Jurkat, Clone E6-1 (cell line): Measurements from ENCODE around the gene MAST4.

Source experiments
- DNase-seq: peaks from one replicate; pipeline ENCODE4 v3.0.0-alpha.2; 2011; ENCODE audit warnings: low read depth, low spot score
- H3K4me3 ChIP-seq: 2 replicates; pipeline ENCODE4 v1.5.1; 2011; ENCODE audit warnings: mild to moderate bottlenecking, low read length, control low read depth, moderate library complexity

Gene MAST4

DNA sequence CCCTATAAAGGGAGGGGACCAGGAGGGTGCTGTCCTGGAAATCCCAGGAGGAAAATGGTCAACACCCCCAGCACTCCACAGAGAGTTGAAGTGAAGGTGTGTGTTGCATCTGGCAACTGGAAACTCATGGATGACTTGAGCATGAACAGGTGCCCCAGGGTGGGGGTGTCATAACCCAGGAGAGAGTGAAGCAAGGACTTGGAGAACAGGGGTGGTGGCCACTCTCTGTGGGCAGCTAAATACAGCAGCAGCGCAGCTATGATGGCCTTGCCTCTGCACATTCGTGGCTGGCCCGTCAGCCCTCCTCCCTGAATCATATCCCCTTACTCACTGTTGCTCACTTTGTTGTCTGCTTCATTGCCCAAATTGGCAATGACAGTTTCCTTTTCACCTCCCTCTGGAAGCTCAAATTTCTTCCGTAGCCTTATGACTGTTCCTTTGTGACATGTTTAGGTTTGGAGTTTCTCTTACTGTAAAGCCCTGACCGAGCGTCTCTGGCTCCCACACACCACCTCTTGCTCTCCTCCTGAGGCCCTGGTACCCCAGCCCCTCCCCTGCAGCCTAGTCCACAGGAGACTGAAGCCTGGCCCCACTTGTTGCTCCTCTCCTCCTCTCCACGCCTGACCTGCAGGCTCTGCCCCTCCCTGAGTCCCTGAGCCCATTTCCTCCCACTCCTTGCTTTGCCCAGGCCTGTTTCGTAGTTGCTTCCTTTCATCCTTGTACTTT is 414.7 kb downstream of the MAST4 start:
- DNase-seq, result no peak
- H3K4me3 ChIP-seq, result no peak overlapping the region

DNA sequence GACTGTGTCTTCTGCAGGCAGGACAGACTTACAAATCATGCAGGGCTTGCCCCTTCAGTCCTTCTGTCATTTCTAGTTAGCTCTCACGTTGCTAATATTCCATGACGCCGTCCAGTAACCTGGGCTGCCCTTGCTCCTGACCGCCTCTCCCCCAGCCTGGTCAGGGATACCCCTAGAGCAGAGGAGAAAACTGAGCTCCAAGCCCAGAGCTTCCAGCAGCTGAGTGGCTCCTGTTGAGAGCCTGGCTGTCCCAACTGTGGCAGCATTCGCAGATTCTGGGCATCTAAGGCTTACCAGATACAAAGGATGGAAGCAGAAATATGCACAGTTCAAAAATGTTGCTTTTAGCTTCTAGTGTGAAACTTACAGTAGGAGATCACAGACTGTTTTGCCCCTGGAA is 415.2 kb downstream of the MAST4 start:
- no peak for DNase-seq
- no peak overlapping the region for H3K4me3 ChIP-seq

DNA sequence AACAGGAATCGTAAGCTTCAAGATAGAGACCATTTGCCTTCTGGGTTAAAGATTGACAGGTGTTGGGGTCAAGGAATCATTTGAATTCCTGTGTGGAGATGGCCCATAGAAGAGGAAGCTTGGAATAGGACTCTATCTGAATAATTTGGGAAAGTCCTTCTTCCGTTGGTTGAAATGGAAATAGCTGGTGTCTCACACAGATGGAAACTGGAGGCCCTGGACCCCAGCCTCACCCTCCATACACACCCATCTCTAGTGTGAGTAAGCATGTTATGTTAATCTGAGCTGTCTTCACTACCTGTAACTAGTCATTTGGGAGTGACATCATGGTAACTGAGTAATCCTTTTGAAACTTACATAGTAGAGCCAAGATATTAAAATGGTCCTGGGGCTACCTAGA is 416.0 kb downstream of the MAST4 start:
- H3K4me3 ChIP-seq, result no peak overlapping the region
- DNase-seq, result no peak

DNA sequence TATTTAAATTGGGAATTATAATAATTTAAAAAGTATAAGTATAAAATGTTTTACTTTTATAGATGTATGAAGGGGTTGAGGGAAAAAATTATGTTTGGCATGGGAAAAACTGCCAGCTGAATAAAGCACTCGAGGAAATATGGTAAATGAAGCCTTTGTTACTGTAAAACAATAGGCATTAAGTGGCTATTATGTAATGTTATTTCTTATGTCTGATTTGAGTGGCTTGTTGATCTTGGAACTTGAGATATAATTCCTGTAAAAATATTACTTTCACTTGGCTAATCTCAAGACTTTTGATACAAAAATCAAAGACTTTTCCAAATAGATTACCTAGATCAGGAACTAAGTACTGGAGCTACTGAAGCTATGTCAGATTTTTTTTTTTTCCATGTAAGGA is 417.5 kb downstream of the MAST4 start:
- DNase-seq, result no peak
- no peak overlapping the region for H3K4me3 ChIP-seq

DNA sequence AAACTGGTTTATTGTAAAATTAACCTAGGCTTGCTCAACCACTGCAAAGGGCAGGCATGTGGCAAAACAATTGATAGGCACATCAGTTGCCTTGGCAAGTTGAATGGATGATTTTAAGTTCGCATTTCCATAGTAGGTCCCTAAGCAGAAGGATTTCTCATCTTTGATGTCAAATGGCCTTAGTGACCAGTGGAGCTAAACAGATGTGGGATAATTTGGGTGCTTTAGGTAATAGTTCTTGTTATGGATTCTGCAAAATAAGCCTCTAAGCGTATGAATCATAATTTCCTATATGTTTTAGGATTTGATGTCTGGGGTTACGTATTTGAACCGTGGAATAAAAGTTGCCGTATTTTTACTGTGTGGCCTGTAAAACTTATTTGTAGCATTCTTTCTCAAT is 418.0 kb downstream of the MAST4 start:
- no peak for DNase-seq
- no peak overlapping the region for H3K4me3 ChIP-seq

DNA sequence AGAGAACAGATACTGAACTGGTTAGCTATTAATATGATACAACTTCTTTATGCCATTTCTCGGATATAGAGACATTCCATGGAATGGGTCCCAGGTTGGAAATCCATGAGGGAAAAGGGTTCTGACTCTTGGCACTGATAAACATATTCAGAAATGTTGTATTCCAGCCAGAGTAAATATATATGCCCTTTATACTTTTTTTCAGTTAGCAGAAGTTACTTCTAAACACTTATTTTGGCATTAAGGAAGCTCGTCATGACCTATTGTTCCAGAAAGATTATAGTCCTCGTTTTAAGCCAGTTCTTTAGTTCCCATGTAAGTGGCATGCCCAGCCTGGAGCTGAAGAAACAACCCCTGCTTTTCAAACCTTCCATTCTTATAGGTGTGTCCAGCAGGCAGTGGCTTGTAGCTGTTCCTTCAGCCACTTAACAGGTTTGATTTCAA is 418.8 kb downstream of the MAST4 start:
- no peak for DNase-seq
- no peak overlapping the region for H3K4me3 ChIP-seq

DNA sequence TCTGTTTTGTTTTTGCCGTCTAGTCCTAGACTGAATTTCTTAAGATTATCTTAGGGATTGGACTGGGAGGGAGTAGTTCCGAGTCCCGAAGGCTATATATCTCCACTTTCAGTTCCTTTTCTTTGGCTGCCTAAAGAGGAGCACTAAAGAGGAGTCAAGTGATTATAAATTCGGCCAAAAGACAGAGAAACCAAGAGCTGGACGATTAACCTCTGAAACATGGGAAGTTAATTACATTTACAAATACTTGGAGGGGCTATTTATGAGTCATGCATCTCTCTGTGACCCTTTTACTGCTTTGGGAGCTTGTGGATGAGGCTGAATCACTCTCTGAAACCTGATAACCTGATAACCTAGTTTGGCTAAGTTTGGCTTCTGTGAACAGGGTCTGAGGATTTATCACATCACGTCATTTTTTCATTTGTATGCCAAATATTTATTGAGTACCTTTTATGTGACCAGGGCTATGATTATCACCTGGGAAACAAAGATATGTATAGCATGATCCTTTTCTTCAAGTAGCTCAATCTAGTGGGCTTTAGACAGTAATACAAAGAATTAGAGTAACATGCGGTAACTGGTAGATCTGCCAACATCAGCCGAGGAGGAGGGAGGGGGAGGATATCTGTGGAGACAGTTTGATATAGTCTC is 419.5 kb downstream of the MAST4 start:
- H3K4me3 ChIP-seq, result no peak overlapping the region
- DNase-seq, result no peak

DNA sequence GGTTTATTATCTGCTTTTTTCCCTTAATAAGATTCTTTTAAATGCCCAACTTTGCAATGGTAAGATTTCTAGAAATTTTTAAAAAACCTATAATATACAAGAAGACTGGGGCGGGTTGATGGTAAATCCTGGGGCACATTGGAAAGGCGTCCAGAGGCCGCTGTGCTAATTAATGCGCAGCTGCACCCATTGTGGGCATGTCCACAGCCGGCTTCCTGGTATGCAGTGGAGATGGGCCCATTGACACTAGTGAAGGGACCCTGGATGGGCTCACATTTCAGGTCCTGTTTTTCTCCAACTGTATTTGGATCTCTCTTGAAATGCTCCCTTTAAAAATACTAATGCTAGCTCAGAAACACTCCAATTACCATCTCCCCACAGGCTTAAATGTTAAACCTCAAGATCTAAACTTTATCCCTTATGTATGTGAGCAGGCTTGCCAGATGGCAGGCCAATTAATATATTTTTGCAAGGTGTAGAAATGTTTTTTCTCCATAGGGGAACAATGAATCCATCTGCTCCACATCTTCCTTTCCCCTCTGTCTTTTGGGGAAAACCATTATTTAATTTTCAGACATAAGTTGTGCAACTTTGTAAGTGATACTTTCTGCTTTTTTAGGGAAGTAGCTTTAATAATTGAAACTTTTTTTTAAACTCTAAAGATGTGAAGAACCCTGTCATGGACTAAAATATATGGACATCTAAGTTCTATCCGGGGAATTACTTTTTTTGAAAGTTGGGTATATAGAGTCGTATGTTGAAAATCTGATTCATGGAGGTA is 423.1 kb downstream of the MAST4 start:
- no peak overlapping the region for H3K4me3 ChIP-seq
- DNase-seq, result no peak

DNA sequence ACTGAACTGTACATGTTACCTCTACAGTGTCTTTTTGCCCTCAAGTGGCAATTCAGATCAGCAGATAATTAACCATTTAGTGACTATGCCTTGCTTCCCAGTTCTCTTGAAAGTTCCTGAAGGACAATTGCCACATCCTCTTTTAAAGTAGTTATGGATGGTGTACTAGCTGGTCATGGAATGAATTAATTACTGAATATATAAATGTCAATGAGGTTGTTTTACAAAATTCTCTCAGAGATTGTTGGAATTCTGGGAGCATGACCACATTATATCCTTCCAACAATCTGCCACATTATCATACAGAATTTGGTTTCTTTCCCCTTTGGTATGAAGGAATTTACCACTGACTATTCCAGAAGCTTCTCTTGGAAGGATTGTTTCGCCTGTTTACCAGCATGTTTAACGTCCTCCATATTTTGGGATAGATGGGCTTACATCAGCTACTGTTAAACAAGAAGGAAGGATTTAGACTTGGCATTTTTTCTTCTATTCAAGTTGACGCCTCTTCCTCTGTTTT is 424.0 kb downstream of the MAST4 start:
- no peak for DNase-seq
- H3K4me3 ChIP-seq, result no peak overlapping the region

DNA sequence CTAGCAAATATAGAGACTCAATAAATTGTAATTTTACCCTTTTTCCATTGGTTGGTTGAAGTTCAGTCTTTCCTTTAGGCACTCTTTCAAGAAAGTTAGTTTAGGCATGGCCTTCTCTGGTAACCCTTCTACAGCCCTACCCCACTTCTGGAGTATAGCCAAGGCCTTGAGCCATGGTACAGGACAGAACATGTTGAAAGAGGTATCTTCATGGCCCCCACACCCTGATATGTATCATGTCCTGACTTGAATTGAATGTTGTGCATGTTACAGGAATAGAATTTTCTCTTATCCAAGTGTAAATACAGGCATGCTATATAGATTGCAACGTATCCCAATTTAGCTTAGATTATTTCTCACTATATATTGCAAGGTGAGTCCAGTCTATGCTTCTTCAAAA is 424.8 kb downstream of the MAST4 start:
- no peak for DNase-seq
- no peak overlapping the region for H3K4me3 ChIP-seq

DNA sequence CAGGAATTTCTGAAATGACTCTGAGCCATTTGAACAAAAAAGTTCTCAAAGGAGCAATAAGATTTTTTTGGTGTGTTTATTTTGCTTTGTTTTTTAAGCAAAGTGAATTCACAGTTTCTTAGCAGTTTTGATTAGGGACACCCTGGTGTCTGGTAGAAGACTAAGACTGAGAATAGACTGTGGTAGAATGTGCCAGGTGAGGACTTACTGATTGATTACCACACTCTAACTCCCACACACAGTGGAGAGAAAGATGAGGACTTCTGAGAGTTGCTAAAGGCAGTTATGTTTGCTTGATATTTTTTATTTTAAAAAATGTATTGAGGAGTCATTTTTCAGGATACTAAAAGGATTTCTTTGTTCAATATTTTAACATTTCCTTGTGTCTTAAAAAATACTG is 425.3 kb downstream of the MAST4 start:
- H3K4me3 ChIP-seq, result no peak overlapping the region
- DNase-seq, result no peak

DNA sequence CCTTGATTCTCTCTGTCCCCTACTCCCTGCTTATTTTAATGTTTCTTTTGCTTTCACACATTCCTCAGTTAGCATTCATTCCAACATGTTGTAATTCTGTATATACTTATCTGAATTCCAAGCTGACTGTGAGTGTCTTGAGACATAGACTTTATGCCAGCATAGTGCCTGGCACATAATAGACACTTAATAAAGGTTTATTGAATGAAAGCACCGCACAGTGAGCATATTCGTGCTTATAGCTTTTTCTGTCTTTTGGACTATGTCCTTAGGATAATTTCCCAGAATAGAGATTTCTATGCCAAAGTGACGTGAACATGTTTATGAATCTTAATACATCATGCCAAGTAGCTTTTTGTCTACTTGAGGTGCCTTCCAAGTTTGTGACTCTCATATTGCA is 425.8 kb downstream of the MAST4 start:
- H3K4me3 ChIP-seq, result no peak overlapping the region
- no peak for DNase-seq

DNA sequence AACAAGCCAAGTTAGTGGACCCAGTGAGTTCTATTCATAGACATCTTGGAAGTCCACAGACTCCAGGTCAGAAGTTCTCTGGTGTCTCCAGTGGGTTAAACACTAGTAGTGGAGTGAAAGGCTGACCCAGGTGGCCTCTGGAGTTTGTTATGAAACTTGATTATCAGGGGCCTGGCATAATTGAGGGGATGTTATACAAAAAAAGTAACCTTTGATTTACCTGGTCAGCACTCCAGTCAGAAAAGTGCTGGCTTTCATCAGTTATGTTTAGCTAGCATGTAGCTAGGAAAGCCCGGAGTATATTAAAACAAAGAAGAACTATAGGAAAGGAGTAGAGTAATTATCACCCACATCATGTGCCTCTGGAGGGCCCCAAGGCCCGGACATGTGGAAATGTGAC is 429.3 kb downstream of the MAST4 start:
- DNase-seq, result no peak
- H3K4me3 ChIP-seq, result no peak overlapping the region

DNA sequence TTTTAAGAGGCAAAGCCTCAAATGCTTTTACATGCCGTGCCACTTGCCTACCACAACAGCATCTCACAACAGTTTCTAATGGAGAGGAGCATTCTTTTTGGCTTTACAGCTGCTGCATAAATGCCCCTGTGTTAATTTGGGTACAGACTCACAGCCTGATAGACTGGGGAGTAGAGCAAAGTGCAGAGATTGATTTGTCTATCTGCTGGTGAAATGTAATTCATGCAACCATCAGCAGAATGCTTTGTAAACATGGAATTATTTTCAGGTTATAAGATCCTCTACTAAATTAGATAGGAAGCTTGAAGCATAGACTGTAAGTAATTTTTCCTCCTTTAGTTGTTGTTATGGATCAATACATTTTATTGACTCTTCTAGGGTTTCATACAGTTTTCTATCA is 430.1 kb downstream of the MAST4 start:
- no peak for DNase-seq
- H3K4me3 ChIP-seq, result no peak overlapping the region

DNA sequence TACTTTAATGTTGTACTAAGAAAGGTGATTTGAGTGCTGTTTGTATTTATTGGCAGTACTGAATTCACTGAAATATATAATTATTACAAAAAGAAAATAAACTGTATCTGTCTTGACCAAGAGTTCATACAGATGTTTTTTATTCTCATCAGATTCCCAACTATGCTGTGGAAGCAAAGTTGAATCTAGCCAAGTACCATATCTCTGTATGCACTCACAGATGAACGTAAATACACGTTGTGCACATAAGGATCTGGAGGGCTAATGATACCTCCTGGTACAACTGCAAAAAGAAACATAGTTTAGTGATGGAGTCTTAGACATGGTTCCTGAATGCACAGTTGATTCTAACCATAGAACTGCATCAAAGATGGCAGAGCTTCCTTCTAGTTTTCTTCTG is 431.0 kb downstream of the MAST4 start:
- DNase-seq, result no peak
- no peak overlapping the region for H3K4me3 ChIP-seq

DNA sequence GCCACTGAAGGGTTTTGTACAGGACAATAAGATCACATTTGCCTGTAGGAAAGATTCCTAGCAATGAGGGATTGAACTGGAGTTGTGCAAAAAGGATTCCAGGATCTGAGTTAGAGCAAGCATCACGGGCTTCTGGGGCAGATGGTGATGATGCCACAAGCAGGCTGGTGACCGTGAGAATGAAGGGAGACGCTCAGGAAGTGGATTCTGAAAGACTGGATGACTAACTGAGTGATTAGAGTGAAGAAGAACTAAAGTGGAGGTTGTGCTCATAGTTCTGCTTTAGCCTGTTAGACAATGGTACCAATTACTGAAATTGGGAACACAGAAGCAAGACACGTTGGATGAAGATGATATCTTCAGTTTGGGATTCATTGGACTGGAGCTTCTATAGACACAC is 432.2 kb downstream of the MAST4 start:
- no peak for DNase-seq
- H3K4me3 ChIP-seq, result no peak overlapping the region

DNA sequence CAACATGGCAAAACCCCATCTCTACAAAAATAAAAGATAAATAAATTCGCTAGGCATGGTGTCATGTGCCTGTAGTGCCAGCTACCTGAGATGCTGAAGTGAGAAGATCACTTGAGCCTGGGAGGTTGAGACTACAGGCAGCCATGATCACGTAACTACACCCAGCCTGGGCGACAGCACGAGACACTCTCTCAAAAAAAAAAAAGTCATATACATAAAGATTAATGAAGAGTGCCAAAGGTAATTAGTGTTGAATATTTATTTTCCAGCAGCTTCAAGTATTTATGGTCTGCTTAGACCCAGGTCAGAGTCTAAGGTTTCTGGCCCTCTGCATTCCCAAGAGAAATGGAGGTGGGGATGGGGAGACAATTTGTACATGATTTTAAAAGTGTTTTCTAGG is 432.7 kb downstream of the MAST4 start:
- no peak for DNase-seq
- H3K4me3 ChIP-seq, result no peak overlapping the region

DNA sequence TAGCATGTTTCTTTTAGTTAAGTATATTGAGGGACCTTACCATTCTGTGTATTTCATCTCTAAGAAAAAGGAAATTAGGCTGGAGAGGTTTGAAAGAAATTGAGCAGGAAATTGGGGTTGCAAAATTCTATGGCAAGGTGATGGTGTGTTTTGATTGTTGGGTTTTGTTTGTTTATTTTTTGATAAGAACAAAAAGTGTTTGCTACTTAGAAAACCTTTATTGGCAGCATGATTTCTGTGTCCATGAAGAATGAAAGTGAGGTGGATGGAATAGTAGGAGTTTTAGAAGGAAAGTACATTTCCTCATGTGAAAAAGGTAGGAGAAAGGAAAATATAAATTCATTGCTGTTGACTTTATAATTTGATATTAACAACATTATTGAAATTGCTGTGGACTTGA is 433.3 kb downstream of the MAST4 start:
- H3K4me3 ChIP-seq, result no peak overlapping the region
- DNase-seq, result no peak

DNA sequence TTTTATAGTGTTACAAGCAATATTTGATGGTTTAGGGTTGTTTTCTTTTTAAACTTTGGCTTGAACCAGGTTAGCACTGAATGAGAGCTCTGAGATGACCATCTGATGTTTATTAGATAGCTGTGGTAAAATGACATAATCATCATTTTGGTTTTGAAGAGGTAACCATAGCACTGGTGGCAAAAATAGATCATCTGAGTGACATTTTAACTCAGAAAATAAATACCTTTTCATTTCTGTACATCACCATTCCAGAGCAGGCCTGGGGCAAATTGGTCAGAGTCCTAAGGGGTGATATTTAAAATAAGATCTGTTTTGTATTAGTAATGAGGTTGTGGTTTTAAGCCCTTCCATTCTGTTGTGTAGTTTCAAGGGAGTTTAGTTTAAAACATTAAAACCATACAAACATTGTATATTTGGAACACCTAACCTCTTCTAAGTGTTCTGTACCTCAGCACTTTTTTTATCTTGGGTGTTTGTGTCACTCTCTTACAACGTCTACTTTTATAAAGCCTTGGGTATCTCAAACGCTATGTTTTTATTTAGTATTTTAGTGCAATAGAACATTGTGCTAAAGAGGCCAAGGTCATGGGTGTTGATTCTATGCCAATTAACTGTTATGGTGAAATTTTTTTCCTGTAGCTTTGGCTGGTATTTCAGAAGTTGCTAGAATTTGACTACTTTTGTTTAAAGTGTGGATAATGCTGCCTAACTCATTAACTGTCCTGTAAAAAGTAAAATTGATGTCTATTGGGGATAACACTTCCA is 434.3 kb downstream of the MAST4 start:
- H3K4me3 ChIP-seq, result no peak overlapping the region
- DNase-seq, result no peak

DNA sequence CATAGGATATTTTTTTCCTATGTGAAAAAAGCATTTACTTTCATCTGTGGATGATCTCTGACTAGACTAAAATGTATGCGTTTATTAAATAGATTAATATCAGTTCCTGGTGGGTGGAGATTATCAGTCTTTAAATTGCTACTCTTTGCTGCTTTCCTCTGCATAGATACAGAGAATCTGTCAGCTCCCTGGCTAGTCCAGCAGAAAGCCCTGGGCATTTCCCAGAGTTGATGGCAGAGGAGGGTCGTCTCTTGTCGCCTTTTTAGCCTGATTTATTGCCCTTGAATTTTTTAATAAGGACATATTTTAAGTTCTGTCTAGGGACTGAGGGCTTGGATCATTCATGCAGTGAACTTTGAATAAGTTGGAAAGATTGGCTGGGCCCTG is 434.9 kb downstream of the MAST4 start:
- H3K4me3 ChIP-seq, result no peak overlapping the region
- DNase-seq, result no peak
